Ishikawa (cell line): Measurements from ENCODE around the gene SLC39A5.

Experiments used
- CEBPB ChIP-seq: IDR thresholded peaks from 2 replicates; pipeline ENCODE4 v1.6.1; 2012
- CREB1 ChIP-seq: IDR thresholded peaks from 2 replicates; pipeline ENCODE4 v1.6.1; 2012; ENCODE audit warnings: low read depth
- EP300 ChIP-seq: IDR thresholded peaks from 2 replicates; pipeline ENCODE4 v1.6.1; 2012; ENCODE audit warnings: borderline replicate concordance
- FOXM1 ChIP-seq: IDR thresholded peaks from 2 replicates; pipeline ENCODE4 v1.6.1; 2012; ENCODE audit warnings: low read depth, borderline replicate concordance
- MAX ChIP-seq: IDR thresholded peaks from 2 replicates; pipeline ENCODE4 v1.6.1; 2012
- NFIC ChIP-seq: IDR thresholded peaks from 2 replicates; pipeline ENCODE4 v1.6.1; 2012
- RAD21 ChIP-seq: IDR thresholded peaks from 2 replicates; pipeline ENCODE4 v1.6.1; 2012; ENCODE audit warnings: low read depth
- REST ChIP-seq: IDR thresholded peaks from 2 replicates; pipeline ENCODE4 v1.6.1; 2012; ENCODE audit warnings: low read depth, mild to moderate bottlenecking
- TAF1 ChIP-seq: IDR thresholded peaks from 2 replicates; pipeline ENCODE4 v1.6.1; 2012; ENCODE audit warnings: low read depth, mild to moderate bottlenecking
- TCF12 ChIP-seq: IDR thresholded peaks from 2 replicates; pipeline ENCODE4 v1.6.1; 2012; ENCODE audit warnings: low read depth
- TEAD4 ChIP-seq: IDR thresholded peaks from 2 replicates; pipeline ENCODE4 v1.6.1; 2012
- USF1 ChIP-seq: IDR thresholded peaks from 2 replicates; pipeline ENCODE4 v1.6.1; 2012
- YY1 ChIP-seq: IDR thresholded peaks from 2 replicates; pipeline ENCODE4 v1.6.1; 2012; ENCODE audit warnings: low read depth
- ZBTB7A ChIP-seq: IDR thresholded peaks from 2 replicates; pipeline ENCODE4 v1.6.1; 2012; ENCODE audit warnings: low read depth

DNA sequence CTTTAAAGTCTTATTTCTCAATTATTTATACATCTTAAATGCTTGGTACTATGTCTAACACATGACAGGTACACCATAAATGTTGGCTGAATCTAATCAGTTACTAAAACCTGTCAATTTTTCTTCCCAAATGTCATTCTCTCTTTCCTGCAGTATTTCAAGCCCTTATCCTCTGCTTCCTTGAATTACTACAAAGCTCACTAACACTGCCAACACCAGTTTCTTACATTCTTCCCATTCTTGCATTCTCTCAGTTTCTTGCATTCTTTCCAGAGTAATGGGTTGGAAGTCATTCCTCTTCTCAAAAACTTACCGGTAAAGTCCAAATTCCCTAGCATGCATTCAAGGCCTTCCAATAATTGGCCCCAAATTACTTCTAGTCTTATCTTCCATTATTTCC, 31.0 kb upstream of the SLC39A5 start:
- TF ChIP-seq REST (no peak), CEBPB (no peak), FOXM1 (no peak), CREB1 (no peak), YY1 (no peak), MAX (no peak), ZBTB7A (no peak), EP300 (no peak), RAD21 (no peak), TAF1 (no peak), NFIC (no peak), USF1 (no peak), TEAD4 (0 out of 2 replicates have a peak, but pooled peaks have one; percentile 9), TCF12 (no peak)
